ENCODE data around the gene RSPH6A.

GRCh38 chr19:45782162-45782691 is 32.9 kb downstream of the RSPH6A start, which contains the start of gene DMPK:
- TF ChIP-seq, protein P1, sequence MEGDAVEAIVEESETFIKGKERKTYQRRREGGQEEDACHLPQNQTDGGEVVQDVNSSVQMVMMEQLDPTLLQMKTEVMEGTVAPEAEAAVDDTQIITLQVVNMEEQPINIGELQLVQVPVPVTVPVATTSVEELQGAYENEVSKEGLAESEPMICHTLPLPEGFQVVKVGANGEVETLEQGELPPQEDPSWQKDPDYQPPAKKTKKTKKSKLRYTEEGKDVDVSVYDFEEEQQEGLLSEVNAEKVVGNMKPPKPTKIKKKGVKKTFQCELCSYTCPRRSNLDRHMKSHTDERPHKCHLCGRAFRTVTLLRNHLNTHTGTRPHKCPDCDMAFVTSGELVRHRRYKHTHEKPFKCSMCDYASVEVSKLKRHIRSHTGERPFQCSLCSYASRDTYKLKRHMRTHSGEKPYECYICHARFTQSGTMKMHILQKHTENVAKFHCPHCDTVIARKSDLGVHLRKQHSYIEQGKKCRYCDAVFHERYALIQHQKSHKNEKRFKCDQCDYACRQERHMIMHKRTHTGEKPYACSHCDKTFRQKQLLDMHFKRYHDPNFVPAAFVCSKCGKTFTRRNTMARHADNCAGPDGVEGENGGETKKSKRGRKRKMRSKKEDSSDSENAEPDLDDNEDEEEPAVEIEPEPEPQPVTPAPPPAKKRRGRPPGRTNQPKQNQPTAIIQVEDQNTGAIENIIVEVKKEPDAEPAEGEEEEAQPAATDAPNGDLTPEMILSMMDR (IDR thresholded peaks at IDR 0.05) = no peak
- no peak for TF ChIP-seq ZFX (IDR thresholded peaks at IDR 0.05; ENCODE audit: borderline replicate concordance)
